ENCODE results near the gene SBF1.

SBF1 gene

DNA sequence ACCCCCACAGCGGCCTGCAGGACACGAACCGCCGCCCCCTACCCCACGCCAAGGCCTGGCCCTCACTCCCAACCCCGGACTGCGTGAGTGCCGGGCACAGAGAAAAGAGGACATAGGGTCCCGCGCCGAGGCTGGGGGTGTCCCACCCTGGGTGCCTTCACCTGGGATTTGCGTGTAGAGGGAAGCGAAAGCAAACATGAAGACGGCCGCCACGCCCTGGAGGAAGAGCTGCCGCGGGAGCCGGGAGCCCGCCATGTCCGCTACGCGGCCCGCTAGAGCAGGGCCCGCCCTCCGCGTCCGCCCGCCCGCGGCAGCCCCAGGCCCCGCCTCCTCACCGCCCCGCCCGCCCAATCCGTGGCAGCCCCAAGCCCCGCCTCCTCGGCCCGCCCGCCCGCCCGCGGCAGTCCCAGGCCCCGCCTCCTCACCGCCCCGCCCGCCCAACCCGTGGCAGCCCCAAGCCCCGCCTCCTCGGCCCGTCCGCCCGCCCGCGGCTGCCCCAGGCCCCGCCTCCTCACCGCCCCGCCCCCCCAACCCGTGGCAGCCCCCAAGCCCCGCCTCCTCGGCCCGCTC is 32.7 kb upstream of the SBF1 start, which contains the start of gene LMF2:
LMF2 (minus strand) TSS at position 282 of the 570 bp plus-strand sequence; CDS start at position 255, 27 bp downstream.
- DNase-seq (ENCODE audit: low read depth in 1 of 2, low spot score in 1 of 2), result peak; percentile 87 to 92

- no peak for DNase-seq (ENCODE audit: low read depth in 1 of 2, low spot score in 1 of 2)
Observed at GRCh38 chr22:50506611-50507420, 32.0 kb upstream of the SBF1 start.

- DNase-seq (ENCODE audit: low read depth in 1 of 2, low spot score in 1 of 2), result no peak
Observed at GRCh38 chr22:50505776-50506610, 31.2 kb upstream of the SBF1 start.

GRCh38 chr22:50505276-50505775 is 30.5 kb upstream of the SBF1 start:
- no peak for DNase-seq (ENCODE audit: low read depth in 1 of 2, low spot score in 1 of 2)

- no peak for DNase-seq (ENCODE audit: low read depth in 1 of 2, low spot score in 1 of 2)
Observed at GRCh38 chr22:50504369-50505211, 29.8 kb upstream of the SBF1 start.

GRCh38 chr22:50503475-50504145 is 28.8 kb upstream of the SBF1 start:
- DNase-seq (ENCODE audit: low read depth in 1 of 2, low spot score in 1 of 2), result no peak

DNA sequence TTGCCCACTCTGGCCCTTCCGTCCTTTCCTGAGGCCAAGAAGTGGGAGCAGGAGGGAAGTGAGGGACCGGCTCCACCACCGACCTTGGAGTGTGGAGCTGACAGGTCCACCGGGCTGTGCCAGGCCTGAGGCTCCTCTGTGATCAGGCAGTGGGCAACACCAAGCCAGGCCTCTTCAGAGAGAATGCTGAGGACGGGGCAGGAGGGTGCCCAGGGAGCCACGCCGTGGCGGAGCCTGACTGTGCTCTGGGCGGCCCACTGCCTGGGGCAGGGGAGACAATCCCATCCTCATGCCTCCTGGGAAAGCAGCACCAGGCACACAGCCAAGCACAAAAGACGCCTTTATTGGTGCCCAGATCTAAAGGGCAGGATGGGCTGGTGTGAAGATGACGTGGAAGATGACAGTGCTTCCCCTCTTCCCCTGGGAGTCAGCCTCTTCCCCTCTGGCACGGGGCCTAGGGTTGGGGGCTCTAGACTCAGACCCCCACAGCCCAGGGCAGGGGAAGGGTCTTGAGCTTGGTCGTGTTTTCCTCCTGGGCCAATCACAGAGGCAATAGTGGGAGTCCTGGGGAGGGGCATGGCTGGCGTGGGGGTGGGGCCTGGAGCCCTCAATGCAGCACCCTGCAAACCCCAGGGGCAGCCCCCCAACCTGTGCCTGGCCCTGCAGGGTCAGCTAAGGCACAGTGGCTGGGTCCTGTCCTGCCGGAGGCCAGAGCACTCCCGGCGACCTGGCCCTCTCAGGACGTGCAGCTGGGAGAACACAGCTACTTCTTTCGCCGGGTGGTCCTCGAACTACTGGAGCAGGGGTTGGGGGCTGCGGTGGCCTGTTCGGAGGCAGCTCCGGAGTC is 28.0 kb upstream of the SBF1 start:
- no peak for DNase-seq (ENCODE audit: low read depth in 1 of 2, low spot score in 1 of 2)

GRCh38 chr22:50502096-50502495 is 27.3 kb upstream of the SBF1 start:
- DNase-seq (ENCODE audit: low read depth in 1 of 2, low spot score in 1 of 2), result no peak

DNA sequence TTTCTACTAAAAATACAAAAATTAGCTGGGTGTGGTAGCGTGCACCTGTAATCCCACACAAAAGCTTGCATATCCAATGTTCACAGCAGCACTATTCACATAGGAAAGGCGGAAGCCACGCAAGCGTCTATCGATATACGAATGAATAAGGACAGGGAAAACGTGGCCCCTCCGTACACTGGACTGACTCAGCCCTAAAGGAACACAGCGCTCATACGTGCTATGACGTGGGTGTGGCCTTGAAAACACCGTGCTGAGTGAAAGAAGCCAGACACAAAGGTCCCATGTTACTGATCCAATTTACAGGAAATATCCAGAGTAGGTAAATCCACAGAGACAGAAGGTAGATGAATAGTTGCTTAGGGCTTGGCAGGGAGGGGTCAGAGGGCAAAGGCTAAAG is 25.6 kb upstream of the SBF1 start:
- no peak for DNase-seq (ENCODE audit: low read depth in 1 of 2, low spot score in 1 of 2)

- DNase-seq (ENCODE audit: low read depth in 1 of 2, low spot score in 1 of 2), result peak; percentile 40 to 45
Observed at GRCh38 chr22:50498322-50498890, 23.6 kb upstream of the SBF1 start.

GRCh38 chr22:50497093-50497492 is 22.3 kb upstream of the SBF1 start:
- DNase-seq (ENCODE audit: low read depth in 1 of 2, low spot score in 1 of 2), result no peak

GRCh38 chr22:50490531-50491308 is 15.9 kb upstream of the SBF1 start:
- DNase-seq (ENCODE audit: low read depth in 1 of 2, low spot score in 1 of 2), result no peak

DNA sequence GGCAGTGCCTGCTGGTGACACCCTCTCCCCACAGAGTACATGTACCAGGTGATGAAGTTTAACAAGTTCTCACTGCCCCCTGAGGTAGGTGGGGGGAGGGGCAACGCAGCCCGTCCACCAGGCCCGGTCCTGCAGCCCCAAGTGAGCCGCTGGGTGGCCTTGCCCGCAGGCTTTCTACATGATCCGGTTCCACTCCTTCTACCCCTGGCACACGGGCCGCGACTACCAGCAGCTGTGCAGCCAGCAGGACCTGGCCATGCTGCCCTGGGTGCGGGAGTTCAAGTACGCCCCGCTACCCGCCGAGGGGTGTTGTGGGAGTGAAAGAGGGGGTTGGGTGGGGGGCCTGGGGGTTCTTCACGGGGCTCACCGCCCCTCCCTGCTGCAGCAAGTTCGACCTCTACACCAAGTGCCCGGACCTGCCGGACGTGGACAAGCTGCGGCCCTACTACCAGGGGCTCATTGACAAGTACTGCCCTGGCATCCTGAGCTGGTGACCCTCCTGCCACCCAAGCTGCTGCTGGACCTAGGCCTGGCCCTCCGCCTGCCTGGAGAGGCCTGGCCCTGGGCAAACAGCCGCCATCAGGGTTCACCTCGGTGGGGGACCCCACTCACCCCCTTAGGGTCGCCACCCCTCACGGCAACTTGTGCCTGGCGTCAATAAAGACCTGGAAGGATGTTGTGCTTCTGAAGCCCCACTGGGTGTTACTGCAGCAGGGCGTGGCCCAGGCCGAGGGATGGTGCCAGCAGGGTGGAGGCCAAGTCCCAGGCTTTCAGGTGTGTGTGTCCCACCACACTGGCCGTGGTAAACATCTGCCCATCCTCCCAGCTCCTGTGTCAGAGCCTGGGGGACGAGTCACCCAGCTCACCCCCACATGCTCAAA is 14.8 kb upstream of the SBF1 start:
- DNase-seq (ENCODE audit: low read depth in 1 of 2, low spot score in 1 of 2), result no peak

GRCh38 chr22:50488886-50489285 is 14.1 kb upstream of the SBF1 start:
- DNase-seq (ENCODE audit: low read depth in 1 of 2, low spot score in 1 of 2), result no peak

GRCh38 chr22:50488006-50488677 is 13.3 kb upstream of the SBF1 start:
- no peak for DNase-seq (ENCODE audit: low read depth in 1 of 2, low spot score in 1 of 2)

DNA sequence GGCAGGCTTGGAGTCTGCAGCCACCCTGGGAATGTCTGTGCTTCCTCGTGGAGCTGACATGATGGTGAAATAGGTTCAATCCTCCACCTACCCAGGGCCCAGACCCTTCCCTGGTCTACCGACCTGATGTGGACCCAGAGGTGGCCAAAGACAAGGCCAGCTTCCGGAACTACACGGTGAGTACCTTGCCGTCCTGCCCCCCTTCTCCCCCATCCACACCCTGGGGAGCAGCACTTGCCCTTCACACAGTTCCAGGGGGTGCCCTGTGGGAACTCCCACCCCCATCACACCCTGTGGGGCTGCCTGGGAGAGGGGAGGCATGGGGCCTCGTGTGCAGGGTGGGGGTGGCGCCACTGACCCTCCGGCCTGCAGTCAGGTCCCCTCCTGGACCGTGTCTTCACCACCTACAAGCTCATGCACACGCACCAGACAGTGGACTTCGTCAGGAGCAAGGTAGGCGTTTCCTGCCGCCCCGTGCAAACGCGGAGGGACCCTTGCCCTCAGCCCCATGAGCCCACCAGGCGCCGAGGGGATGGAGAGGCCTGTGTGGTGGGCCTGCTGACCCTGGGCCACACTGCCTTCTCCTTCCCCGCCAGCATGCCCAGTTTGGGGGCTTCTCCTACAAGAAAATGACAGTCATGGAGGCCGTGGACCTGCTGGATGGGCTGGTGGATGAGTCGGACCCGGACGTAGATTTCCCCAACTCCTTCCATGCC is 12.6 kb upstream of the SBF1 start:
- no peak for DNase-seq (ENCODE audit: low read depth in 1 of 2, low spot score in 1 of 2)

All from activated T-helper 1 cell treated with anti-CD3 and anti-CD28 coated beads, Interleukin-2, amount 50 U/mL, for 16 hours (primary cell).